Glutamatergic neuron (in vitro differentiated cells): Measurements from ENCODE around the gene SLC26A9. TPM values are rescaled to one million over a fixed set of nuclear protein-coding genes. Genes with fewer than 3 reads are reported as not detected.

Source experiments
- DNase-seq: peaks from one replicate; pipeline ENCODE4 v3.0.0; 2022
- H3K27ac Mint-ChIP-seq: one replicate; pipeline ENCODE4 v1.8.0; 2020; ENCODE audit warnings: mild to moderate bottlenecking, mixed read lengths, inconsistent platforms; ENCODE audit not compliant: unreplicated experiment
- H3K27me3 Mint-ChIP-seq: one replicate; pipeline ENCODE4 v1.8.0; 2020; ENCODE audit warnings: mild to moderate bottlenecking, moderate library complexity, mixed read lengths, inconsistent platforms; ENCODE audit not compliant: unreplicated experiment
- H3K36me3 Mint-ChIP-seq: one replicate; pipeline ENCODE4 v1.8.0; 2020; ENCODE audit warnings: mild to moderate bottlenecking, mixed read lengths, inconsistent platforms; ENCODE audit not compliant: unreplicated experiment
- H3K4me1 Mint-ChIP-seq: one replicate; pipeline ENCODE4 v1.8.0; 2020; ENCODE audit warnings: mild to moderate bottlenecking, low read depth, mixed read lengths, inconsistent platforms; ENCODE audit not compliant: unreplicated experiment
- H3K4me3 Mint-ChIP-seq: one replicate; pipeline ENCODE4 v1.8.0; 2020; ENCODE audit warnings: mild to moderate bottlenecking, mixed read lengths, inconsistent platforms; ENCODE audit not compliant: unreplicated experiment
- H3K9me3 Mint-ChIP-seq: one replicate; pipeline ENCODE4 v1.8.0; 2020; ENCODE audit warnings: mild to moderate bottlenecking, moderate library complexity, mixed read lengths, inconsistent platforms; ENCODE audit not compliant: unreplicated experiment
- total RNA-seq: library from RNA; stranded (reverse); fragmentation: NEBNext Ultra II Directional; extraction: Animal tissue kit (Norgen Biotek cat#: 25700); gene quantifications from one replicate; pipeline ENCODE4 v1.2.1, GENCODE V29; 2021; ENCODE audit not compliant: unreplicated experiment
- TF ChIP-seq, protein P1 (sequence below): fragments of 200-600 bp; sonication (generic); IDR thresholded peaks from one replicate; pipeline ENCODE4 v1.5.0; 2021; ENCODE audit not compliant: partially characterized antibody, unreplicated experiment

Gene SLC26A9
- total RNA-seq, 1 donor from 2014 or later = not detected

DNA sequence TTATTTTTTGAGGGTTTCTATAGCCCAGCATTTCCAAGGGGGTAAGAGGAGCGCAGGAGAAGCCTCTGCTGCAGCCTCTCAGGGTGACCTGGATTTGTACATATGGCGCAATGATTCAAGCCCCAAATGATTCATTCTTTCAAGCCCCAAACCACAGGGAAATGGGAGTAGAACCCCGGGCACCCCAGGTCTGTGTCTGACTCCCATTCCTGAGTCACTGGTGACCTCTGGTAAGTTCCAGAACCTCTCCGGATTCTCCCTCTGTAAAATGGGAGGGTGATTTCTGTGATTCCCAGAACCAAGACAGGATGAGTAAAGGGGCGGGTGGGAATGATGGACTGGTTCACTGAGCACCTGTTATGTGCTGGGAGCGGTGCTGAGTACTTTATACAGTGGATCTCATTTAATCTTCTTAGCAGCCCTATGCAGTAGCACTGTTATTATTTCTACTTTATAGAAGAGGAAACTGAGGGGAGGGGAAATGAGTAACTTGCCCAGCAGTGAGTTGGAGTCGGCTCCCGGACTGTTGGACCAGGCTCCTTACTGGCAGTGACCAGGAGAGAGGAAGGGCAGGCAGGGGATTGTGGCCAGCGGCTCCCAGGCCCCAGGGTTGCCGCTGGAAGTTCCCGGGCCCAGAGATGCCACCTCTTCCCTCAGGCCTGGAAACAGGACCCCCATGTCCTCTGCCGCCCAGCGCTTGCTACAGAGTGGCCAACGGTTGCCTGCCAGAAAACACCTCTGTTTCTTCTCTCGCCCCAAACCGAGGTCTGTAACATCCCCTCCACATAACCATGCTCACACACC lies 20.3 kb upstream of the SLC26A9 start:
- Mint-ChIP-seq H3K4me3 (no peak overlapping the region), H3K27me3 (peaks cover 3% of the 10 kb centered on the region), H3K9me3 (peaks cover 5% of the 10 kb centered on the region), H3K27ac (no peak overlapping the region), H3K4me1 (peaks cover 17% of the 10 kb centered on the region), H3K36me3 (no peaks in the 10 kb centered on the region)
- DNase-seq = no peak
- TF ChIP-seq, protein P1, sequence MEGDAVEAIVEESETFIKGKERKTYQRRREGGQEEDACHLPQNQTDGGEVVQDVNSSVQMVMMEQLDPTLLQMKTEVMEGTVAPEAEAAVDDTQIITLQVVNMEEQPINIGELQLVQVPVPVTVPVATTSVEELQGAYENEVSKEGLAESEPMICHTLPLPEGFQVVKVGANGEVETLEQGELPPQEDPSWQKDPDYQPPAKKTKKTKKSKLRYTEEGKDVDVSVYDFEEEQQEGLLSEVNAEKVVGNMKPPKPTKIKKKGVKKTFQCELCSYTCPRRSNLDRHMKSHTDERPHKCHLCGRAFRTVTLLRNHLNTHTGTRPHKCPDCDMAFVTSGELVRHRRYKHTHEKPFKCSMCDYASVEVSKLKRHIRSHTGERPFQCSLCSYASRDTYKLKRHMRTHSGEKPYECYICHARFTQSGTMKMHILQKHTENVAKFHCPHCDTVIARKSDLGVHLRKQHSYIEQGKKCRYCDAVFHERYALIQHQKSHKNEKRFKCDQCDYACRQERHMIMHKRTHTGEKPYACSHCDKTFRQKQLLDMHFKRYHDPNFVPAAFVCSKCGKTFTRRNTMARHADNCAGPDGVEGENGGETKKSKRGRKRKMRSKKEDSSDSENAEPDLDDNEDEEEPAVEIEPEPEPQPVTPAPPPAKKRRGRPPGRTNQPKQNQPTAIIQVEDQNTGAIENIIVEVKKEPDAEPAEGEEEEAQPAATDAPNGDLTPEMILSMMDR = no peak

DNA sequence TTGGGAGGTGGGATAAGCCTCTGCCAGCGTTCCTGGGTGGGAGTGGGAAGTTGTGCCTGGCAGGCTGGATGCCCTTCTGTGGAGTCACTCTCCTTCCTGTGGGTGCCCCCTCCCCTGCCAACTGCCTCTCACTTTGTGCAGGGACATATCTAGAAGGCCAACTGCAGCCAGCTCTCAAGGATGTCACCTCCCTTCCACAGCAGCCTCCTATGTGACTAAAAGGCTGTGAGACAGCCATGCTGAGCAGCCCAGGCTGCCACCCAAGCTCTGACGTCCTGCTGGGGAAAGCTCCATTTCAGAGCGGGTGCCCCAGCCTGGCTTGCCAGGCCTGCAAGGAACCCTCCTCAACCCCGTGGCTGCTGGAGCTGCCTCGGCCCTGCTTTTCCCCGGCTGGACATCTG lies 19.6 kb upstream of the SLC26A9 start:
- Mint-ChIP-seq H3K9me3 (peaks cover 5% of the 10 kb centered on the region), H3K27ac (no peak overlapping the region), H3K4me1 (peaks cover 18% of the 10 kb centered on the region), H3K36me3 (no peaks in the 10 kb centered on the region), H3K27me3 (peaks cover 3% of the 10 kb centered on the region), H3K4me3 (no peak overlapping the region)
- TF ChIP-seq, protein P1 = no peak
- no peak for DNase-seq

DNA sequence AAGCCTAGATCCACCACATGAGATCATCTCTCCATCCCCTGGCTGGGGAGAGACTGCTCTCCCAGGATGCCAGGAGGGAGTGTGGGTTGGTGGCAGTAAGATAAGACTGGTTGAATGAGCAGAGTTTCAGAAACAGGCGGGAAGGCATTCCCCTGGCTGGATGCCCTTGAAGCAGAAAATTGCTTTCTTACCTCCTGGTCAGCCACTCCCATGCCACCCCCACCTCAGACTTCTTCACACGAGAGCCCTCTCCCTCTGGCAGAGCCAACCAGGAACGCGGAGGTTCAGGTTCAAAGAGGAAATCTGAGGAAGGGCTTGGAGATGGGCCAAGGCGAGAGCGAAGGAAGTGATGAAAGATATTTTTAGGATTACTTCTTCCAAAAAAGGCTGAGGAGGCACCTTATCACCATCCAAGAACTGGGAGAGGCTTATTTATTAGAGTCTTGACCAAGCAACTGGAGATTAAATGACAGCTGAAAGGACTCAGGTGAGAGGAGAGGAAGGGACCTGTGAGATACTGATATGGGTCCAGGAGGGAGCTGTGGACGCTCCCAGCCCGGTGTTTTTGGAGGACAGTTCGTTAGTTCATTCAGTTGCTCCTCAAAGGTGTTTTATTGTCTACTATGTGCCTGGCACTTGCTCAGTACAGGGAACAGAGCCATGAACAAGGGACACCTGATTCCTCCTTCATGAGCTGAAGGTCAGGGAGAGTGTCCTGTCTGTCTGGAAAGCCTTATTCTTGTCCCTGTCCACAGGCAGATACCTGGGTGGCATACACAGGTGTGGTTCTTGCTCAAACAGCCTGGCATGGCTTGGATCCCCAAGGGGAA lies 18.9 kb upstream of the SLC26A9 start:
- H3K9me3 Mint-ChIP-seq = peaks cover 5% of the 10 kb centered on the region
- TF ChIP-seq, protein P1 = no peak
- H3K27me3 Mint-ChIP-seq = peaks cover 3% of the 10 kb centered on the region

DNA sequence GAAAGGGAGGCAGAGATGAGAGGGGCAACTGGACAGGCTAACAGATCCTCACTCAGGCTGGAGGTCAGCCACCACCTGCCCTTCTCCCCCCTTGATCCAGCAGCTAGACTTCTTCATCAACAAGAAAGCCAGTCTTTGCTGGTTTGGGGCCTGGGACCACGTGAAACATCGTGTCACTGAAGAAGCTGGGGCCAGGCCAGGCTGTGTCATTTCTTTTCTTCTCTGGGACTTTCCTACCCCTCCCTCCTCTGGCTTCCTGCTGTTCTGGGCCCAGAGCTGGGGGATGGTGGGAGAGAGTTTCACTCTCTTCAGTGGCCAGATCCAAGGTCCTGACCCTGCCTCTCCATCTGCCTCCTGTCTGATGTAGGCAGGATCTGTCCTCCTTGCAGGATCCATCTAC lies 18.1 kb upstream of the SLC26A9 start:
- DNase-seq = no peak
- Mint-ChIP-seq H3K27ac (no peak overlapping the region), H3K27me3 (peaks cover 3% of the 10 kb centered on the region), H3K4me3 (no peak overlapping the region), H3K9me3 (peaks cover 5% of the 10 kb centered on the region), H3K4me1 (peaks cover 12% of the 10 kb centered on the region), H3K36me3 (no peaks in the 10 kb centered on the region)
- TF ChIP-seq, protein P1 = no peak

More for the DNA sequence above, 18.9 kb upstream of the SLC26A9 start:
- H3K4me1 Mint-ChIP-seq = peaks cover 12% of the 10 kb centered on the region
- no peaks in the 10 kb centered on the region for H3K36me3 Mint-ChIP-seq
- no peak overlapping the region for H3K4me3 Mint-ChIP-seq
- H3K27ac Mint-ChIP-seq = no peak overlapping the region
- DNase-seq = no peak
